Measurements from ENCODE around the gene TNS3.

- TF ChIP-seq EZH2 (IDR thresholded peaks at IDR 0.05), result no peak
- no peak for TF ChIP-seq POLR2AphosphoS5 (IDR thresholded peaks at IDR 0.05; ENCODE audit: borderline replicate concordance, low read depth, low read length)
Observed at GRCh38 chr7:47290466-47290865, 291.4 kb downstream of the TNS3 start.
